ENCODE measurements around the gene NCSTN. TPM values are rescaled to one million over a fixed set of nuclear protein-coding genes. Genes with fewer than 3 reads are reported as not detected.
A peak's percentile ranks its signal among the peaks of the same experiment; 100 is the strongest.

NCSTN gene
- total and polyA plus RNA-seq, 10 of the 15 experiments (the other 5 are each of a cell fraction or from before 2014, with no cell fraction given), result 33.3 to 88.2 (median 60.4) TPM

GRCh38 chr1:160401487-160401805, 58.3 kb downstream of the NCSTN start:
- SMC1A ChIA-PET (ENCODE audit: uncharacterized antibody, unreplicated experiment), result no interaction called here
- CTCF ChIA-PET, result interaction anchor here (1.3 kb wide), 1 partner anchor 25 kb away, joined by 3 read pairs; no protein-coding TSS in a partner anchor
- FAIRE-seq (no peak), DNase-seq (ENCODE audit: low read depth, low spot score) (no peak), ATAC-seq (no peak)
- in situ Hi-C loops (cut with MboI), result loop anchor here (25.0 kb wide), 1 partner anchor 561 kb away; the partner anchor contains the start of gene ITLN2
- Histone ChIP-seq H3K79me2 (ENCODE audit: control insufficient read depth, insufficient read depth, low read length) (no peaks in the 10 kb centered on the region), H3K27ac (ENCODE audit: control insufficient read depth, insufficient read depth) (no peak overlapping the region), H3K9me3 (replicated peaks; ENCODE audit: control insufficient read depth, insufficient read depth, low read length) (no peaks in the 10 kb centered on the region), H3K36me3 (ENCODE audit: control insufficient read depth in 2 of 2, insufficient read depth in 2 of 2, low read length in 1 of 2) (no peaks in the 10 kb centered on the region), H2AFZ (ENCODE audit: control insufficient read depth, low read depth, low read length) (no peak overlapping the region), H3K4me3 (no peak overlapping the region), H3K27me3 (replicated peaks in 1 of 2; ENCODE audit: control insufficient read depth in 2 of 2, insufficient read depth in 2 of 2, low read length in 1 of 2) (no peaks in the 10 kb centered on the region; a peak in 1 of 4 replicates), H3K9ac (ENCODE audit: control insufficient read depth, insufficient read depth, low read length) (no peak overlapping the region), H3K4me2 (ENCODE audit: control insufficient read depth, insufficient read depth) (no peak overlapping the region; the same call in 1 of the 2 replicates), H3K4me1 (ENCODE audit: control insufficient read depth, insufficient read depth, low read length) (no peaks in the 10 kb centered on the region), H4K20me1 (ENCODE audit: control insufficient read depth, insufficient read depth) (no peaks in the 10 kb centered on the region)
- no TSS peak for BruUV-seq (replicated peaks)
- RAD21 ChIA-PET (ENCODE audit: unreplicated experiment), result no interaction called here
- TF ChIP-seq USF2 (IDR thresholded peaks at IDR 0.05; ENCODE audit: borderline replicate concordance, low read depth, low read length) (no peak), NRF1 (conservative IDR thresholded peaks at IDR 0.05; ENCODE audit: low read depth, low read length) (no peak), MYB (IDR thresholded peaks at IDR 0.05; ENCODE audit: borderline replicate concordance, low read depth, low read length) (no peak), MLLT1 (IDR thresholded peaks at IDR 0.05) (peak; percentile 17; the same call in 1 of the 2 replicates)
- WGBS (ENCODE audit: insufficient coverage, insufficient replicate concordance, low lambda C conversion rate, missing lambda C conversion rate), result 29% methylated on average over 7 of the region's 7 CpGs
- POLR2A ChIA-PET, result no interaction called here
- intact Hi-C loops (cut with micrococcal nuclease; ENCODE audit: unreplicated experiment), result no loop called here

All from GM12878 (cell line).